HL-60 (cell line): Measurements from ENCODE around the gene FAM120AOS.

Source experiments
- DNase-seq, 2 experiments: peaks; one replicate each; pipeline ENCODE4 v3.0.0-alpha.2; 2010 to 2020; ENCODE audit warnings: low read depth in 1 of 2, low spot score in 1 of 2
- H3K27ac ChIP-seq: fragments of 250-450 bp; sonication (Bioruptor Pico); replicated peaks from 2 replicates; pipeline ENCODE4 v1.5.1; 2020; ENCODE audit warnings: mild to moderate bottlenecking, moderate library complexity
- H3K27me3 ChIP-seq: fragments of 250-450 bp; sonication (Bioruptor Pico); 2 replicates; pipeline ENCODE4 v1.5.1; 2021; ENCODE audit warnings: mild to moderate bottlenecking, moderate library complexity; ENCODE audit not compliant: insufficient read depth, poor library complexity, severe bottlenecking
- H3K4me3 ChIP-seq: replicated peaks from 2 replicates; pipeline ENCODE4 v1.5.1; 2011; ENCODE audit warnings: mild to moderate bottlenecking, control low read depth, low read length; ENCODE audit not compliant: insufficient read depth
- GABPA ChIP-seq: IDR thresholded peaks from 2 replicates; pipeline ENCODE4 v1.6.1; 2012; ENCODE audit warnings: low read depth
- POLR2AphosphoS5 ChIP-seq: IDR thresholded peaks from 2 replicates; pipeline ENCODE4 v1.6.1; 2012; ENCODE audit warnings: low read depth
- SPI1 ChIP-seq: IDR thresholded peaks from 2 replicates; pipeline ENCODE4 v1.6.1; 2012; ENCODE audit warnings: low read depth, mild to moderate bottlenecking, borderline replicate concordance
- TF ChIP-seq, protein P1 (sequence below): IDR thresholded peaks from one replicate; pipeline ENCODE4 v1.5.1; 2011; ENCODE audit warnings: low read length, control low read depth, inconsistent platforms; ENCODE audit not compliant: insufficient read depth
- TF ChIP-seq, protein P2 (sequence below): IDR thresholded peaks from 2 replicates; pipeline ENCODE4 v1.6.1; 2012; ENCODE audit warnings: low read depth; ENCODE audit not compliant: insufficient replicate concordance

FAM120AOS gene

DNA sequence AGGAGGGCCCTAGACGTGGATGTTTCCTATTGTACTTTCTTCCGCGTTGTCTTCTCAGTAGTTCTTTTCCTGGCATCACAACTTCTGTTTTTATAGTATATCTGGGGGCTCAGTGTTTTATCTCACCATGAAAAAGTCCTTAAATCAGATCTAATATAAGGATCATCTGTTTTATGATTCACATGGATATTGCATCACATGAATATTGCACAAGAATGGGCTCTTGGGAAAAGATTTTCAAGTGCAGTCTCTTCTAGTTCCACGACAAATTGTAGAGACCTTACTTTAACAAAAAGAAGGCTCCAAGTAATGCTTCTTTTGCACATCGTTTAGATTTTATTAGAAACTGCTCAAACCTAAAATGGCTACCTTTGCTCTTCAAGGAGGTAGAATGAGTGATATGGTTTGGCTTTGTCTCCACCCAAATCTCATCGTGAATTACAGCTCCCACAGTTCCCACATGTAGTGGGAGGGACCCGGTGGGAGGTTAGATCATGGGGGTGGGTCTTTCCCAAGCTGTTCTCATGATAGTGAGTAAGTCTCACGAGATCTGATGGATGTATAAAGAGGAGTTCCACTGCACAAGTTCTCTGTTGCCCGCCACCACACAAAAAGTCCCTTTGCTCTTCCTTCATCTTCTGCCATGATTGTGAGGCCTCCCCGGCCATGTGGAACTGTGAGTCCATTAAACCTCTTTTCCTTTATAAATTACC, 55.6 kb downstream of the FAM120AOS start:
- peak in 1 of 2 experiments; percentile 10 for DNase-seq
- Histone ChIP-seq H3K27me3 (no peaks in the 10 kb centered on the region), H3K27ac (no peak overlapping the region), H3K4me3 (no peak overlapping the region)
- TF ChIP-seq POLR2AphosphoS5, result no peak
- no peak for TF ChIP-seq GABPA
- TF ChIP-seq, protein P1, sequence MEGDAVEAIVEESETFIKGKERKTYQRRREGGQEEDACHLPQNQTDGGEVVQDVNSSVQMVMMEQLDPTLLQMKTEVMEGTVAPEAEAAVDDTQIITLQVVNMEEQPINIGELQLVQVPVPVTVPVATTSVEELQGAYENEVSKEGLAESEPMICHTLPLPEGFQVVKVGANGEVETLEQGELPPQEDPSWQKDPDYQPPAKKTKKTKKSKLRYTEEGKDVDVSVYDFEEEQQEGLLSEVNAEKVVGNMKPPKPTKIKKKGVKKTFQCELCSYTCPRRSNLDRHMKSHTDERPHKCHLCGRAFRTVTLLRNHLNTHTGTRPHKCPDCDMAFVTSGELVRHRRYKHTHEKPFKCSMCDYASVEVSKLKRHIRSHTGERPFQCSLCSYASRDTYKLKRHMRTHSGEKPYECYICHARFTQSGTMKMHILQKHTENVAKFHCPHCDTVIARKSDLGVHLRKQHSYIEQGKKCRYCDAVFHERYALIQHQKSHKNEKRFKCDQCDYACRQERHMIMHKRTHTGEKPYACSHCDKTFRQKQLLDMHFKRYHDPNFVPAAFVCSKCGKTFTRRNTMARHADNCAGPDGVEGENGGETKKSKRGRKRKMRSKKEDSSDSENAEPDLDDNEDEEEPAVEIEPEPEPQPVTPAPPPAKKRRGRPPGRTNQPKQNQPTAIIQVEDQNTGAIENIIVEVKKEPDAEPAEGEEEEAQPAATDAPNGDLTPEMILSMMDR, result no peak
- no peak for TF ChIP-seq SPI1
- TF ChIP-seq, protein P2, sequence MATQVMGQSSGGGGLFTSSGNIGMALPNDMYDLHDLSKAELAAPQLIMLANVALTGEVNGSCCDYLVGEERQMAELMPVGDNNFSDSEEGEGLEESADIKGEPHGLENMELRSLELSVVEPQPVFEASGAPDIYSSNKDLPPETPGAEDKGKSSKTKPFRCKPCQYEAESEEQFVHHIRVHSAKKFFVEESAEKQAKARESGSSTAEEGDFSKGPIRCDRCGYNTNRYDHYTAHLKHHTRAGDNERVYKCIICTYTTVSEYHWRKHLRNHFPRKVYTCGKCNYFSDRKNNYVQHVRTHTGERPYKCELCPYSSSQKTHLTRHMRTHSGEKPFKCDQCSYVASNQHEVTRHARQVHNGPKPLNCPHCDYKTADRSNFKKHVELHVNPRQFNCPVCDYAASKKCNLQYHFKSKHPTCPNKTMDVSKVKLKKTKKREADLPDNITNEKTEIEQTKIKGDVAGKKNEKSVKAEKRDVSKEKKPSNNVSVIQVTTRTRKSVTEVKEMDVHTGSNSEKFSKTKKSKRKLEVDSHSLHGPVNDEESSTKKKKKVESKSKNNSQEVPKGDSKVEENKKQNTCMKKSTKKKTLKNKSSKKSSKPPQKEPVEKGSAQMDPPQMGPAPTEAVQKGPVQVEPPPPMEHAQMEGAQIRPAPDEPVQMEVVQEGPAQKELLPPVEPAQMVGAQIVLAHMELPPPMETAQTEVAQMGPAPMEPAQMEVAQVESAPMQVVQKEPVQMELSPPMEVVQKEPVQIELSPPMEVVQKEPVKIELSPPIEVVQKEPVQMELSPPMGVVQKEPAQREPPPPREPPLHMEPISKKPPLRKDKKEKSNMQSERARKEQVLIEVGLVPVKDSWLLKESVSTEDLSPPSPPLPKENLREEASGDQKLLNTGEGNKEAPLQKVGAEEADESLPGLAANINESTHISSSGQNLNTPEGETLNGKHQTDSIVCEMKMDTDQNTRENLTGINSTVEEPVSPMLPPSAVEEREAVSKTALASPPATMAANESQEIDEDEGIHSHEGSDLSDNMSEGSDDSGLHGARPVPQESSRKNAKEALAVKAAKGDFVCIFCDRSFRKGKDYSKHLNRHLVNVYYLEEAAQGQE, result no peak
